HepG2 (cell line): ENCODE results near the gene FETUB. TPM values are rescaled to one million over a fixed set of nuclear protein-coding genes. Genes with fewer than 3 reads are reported as not detected.
A peak's percentile ranks its signal among the peaks of the same experiment; 100 is the strongest.

Source experiments
- AGO1 ChIP-seq: fragments of 200-400 bp; formaldehyde crosslinking; IDR thresholded peaks from 2 replicates; pipeline ENCODE4 v1.6.1; 2017; ENCODE audit warnings: mild to moderate bottlenecking, low read depth, low read length, moderate library complexity; ENCODE audit not compliant: poor library complexity, severe bottlenecking
- ATAD3A ChIP-seq: sonication (generic); formaldehyde crosslinking; IDR thresholded peaks from 2 replicates; pipeline ENCODE4 v1.4.0; 2020; ENCODE audit warnings: missing genetic modification reagents
- CEBPG ChIP-seq: IDR thresholded peaks from 2 replicates; pipeline ENCODE4 v1.6.1; 2016
- HES4 ChIP-seq: sonication (generic); formaldehyde crosslinking; IDR thresholded peaks from 2 replicates; pipeline ENCODE4 v1.9.0; 2021; ENCODE audit warnings: mild to moderate bottlenecking, missing genetic modification reagents, borderline replicate concordance
- HMGXB3 ChIP-seq: sonication (generic); formaldehyde crosslinking; IDR thresholded peaks from 2 replicates; pipeline ENCODE4 v1.4.0; 2020; ENCODE audit warnings: missing genetic modification reagents, borderline replicate concordance
- HNRNPH1 ChIP-seq: fragments of 200-400 bp; formaldehyde crosslinking; optimal IDR thresholded peaks from 2 replicates; pipeline ENCODE3; 2017; ENCODE audit warnings: mild to moderate bottlenecking, low read depth, low read length
- KDM5B ChIP-seq: sonication (generic); formaldehyde crosslinking; IDR thresholded peaks from 2 replicates; pipeline ENCODE4 v1.4.0; 2020; ENCODE audit warnings: missing genetic modification reagents, mild to moderate bottlenecking, borderline replicate concordance
- MAFK ChIP-seq, 2 experiments: IDR thresholded peaks in 1 of 2; conservative IDR thresholded peaks in 1 of 2; 2 replicates each; pipeline ENCODE4 v1.6.1; 2011; ENCODE audit warnings: improper control_type of control experiment in 2 of 2, low read length in 2 of 2
- MED13 ChIP-seq: sonication (generic); formaldehyde crosslinking; IDR thresholded peaks from 2 replicates; pipeline ENCODE4 v1.5.0; 2020; ENCODE audit warnings: missing genetic modification reagents
- NFATC3 ChIP-seq: sonication (generic); formaldehyde crosslinking; IDR thresholded peaks from 2 replicates; pipeline ENCODE4 v1.5.1; 2020; ENCODE audit warnings: mild to moderate bottlenecking, missing genetic modification reagents
- TOPORS ChIP-seq: sonication (generic); formaldehyde crosslinking; IDR thresholded peaks from 2 replicates; pipeline ENCODE4 v1.8.0; 2023; ENCODE audit warnings: mild to moderate bottlenecking, missing genetic modification reagents
- ZNF20 ChIP-seq: sonication (generic); formaldehyde crosslinking; IDR thresholded peaks from 2 replicates; pipeline ENCODE4 v1.4.0; 2020; ENCODE audit warnings: mild to moderate bottlenecking, moderate library complexity, missing genetic modification reagents
- ZNF251 ChIP-seq: sonication (generic); formaldehyde crosslinking; IDR thresholded peaks from 2 replicates; pipeline ENCODE4 v1.9.0; 2021; ENCODE audit warnings: mild to moderate bottlenecking, missing genetic modification reagents
- ZNF550 ChIP-seq: sonication (generic); formaldehyde crosslinking; IDR thresholded peaks from 2 replicates; pipeline ENCODE4 v1.4.0; 2020; ENCODE audit warnings: mild to moderate bottlenecking, missing genetic modification reagents, borderline replicate concordance
- ZNF614 ChIP-seq: IDR thresholded peaks from 2 replicates; pipeline ENCODE4 v1.6.1; 2018; ENCODE audit warnings: missing biosample characterization, missing genetic modification reagents, inconsistent platforms, borderline replicate concordance
- ZNF670 ChIP-seq: sonication (generic); formaldehyde crosslinking; IDR thresholded peaks from 2 replicates; pipeline ENCODE4 v1.8.0; 2022; ENCODE audit warnings: mild to moderate bottlenecking, missing genetic modification reagents, borderline replicate concordance
- polyA plus RNA-seq, 8 experiments: library from polyadenylated mRNA; depleted of rRNA in 3 of 8; stranded (reverse) in 7 of 8; unstranded in 1 of 8; fragments of >200 nt; fragmentation: Illumina TruSeq in 4 of 8; extraction: Trizol in 4 of 8; gene quantifications; 2 replicates each; pipeline versions ENCODE4 v1.2.1 to v1.2.3, GENCODE V29; 2011 to 2016; ENCODE audit warnings: low read depth in 4 of 8, missing spikeins in 1 of 8, mixed read lengths in 1 of 8; ENCODE audit not compliant: insufficient read depth in 1 of 8
- total RNA-seq, 5 experiments: library from RNA; depleted of rRNA; stranded (reverse); fragments of >200 nt; fragmentation: Illumina TruSeq; extraction: Trizol; gene quantifications; 2 replicates each; pipeline ENCODE4 v1.2.3, GENCODE V29; 2016; ENCODE audit warnings: low read depth in 1 of 5
- TF ChIP-seq, protein P1 (sequence below): sonication (generic); formaldehyde crosslinking; IDR thresholded peaks from 2 replicates; pipeline ENCODE4 v1.5.0; 2020; ENCODE audit warnings: missing genetic modification reagents, mild to moderate bottlenecking, borderline replicate concordance
- TF ChIP-seq, protein P2 (sequence below): sonication (generic); formaldehyde crosslinking; IDR thresholded peaks from 2 replicates; pipeline ENCODE4 v1.4.0; 2020; ENCODE audit warnings: missing genetic modification reagents, mild to moderate bottlenecking, borderline replicate concordance
- TF ChIP-seq, protein P3 (sequence below): sonication (generic); formaldehyde crosslinking; IDR thresholded peaks from 2 replicates; pipeline ENCODE4 v1.5.0; 2020; ENCODE audit warnings: missing genetic modification reagents

The FETUB gene
- total and polyA plus RNA-seq, 2 of the 13 experiments (the other 11 are each of a cell fraction or from before 2014, with no cell fraction given): 2.1 to 4.4 TPM

DNA sequence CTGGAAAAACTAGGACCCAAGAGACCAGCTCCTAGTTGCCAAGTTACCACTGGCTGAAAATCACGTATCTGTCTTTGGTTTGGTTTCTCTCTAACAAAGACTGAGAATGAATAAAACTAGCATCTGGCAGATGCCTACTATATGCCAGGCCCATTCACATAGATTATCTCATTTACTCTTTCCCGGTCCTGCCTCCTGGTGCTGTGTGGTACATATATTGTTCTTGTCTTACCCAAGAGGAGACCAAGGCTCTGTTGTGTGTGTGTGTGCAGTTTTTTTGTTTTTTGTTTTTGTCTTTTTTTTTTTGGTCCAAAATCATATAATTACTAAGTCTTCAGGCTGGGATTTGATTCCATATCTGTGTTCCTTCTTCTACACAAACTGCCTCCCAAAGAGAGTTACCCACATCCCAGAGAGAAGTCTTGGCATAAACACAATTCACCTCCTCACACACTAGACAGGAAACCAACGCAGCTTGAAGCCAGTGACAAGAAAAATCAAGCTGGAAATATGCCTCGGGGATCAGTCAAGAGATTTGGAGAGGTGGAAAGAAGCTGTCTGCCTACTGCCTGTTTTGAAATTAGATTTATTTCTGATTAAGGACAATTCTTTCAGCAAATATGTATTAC is 26.4 kb upstream of the FETUB start (continued):
- TF ChIP-seq ZNF550 (CRISPR knock-in tag): no peak
- no peak for TF ChIP-seq ATAD3A
- TF ChIP-seq, protein P1, sequence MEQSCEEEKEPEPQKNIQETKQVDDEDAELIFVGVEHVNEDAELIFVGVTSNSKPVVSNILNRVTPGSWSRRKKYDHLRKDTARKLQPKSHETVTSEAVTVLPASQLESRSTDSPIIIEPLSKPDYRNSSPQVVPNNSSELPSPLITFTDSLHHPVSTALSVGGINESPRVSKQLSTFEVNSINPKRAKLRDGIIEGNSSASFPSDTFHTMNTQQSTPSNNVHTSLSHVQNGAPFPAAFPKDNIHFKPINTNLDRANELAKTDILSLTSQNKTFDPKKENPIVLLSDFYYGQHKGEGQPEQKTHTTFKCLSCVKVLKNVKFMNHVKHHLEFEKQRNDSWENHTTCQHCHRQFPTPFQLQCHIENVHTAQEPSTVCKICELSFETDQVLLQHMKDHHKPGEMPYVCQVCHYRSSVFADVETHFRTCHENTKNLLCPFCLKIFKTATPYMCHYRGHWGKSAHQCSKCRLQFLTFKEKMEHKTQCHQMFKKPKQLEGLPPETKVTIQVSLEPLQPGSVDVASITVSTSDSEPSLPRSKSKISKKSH (CRISPR knock-in tag): no peak
- TF ChIP-seq, protein P2, sequence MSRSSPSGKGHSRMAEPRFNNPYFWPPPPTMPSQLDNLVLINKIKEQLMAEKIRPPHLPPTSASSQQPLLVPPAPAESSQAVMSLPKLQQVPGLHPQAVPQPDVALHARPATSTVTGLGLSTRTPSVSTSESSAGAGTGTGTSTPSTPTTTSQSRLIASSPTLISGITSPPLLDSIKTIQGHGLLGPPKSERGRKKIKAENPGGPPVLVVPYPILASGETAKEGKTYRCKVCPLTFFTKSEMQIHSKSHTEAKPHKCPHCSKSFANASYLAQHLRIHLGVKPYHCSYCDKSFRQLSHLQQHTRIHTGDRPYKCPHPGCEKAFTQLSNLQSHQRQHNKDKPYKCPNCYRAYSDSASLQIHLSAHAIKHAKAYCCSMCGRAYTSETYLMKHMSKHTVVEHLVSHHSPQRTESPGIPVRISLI (CRISPR knock-in tag): no peak
- no peak for TF ChIP-seq ZNF670 (CRISPR knock-in tag)
- TF ChIP-seq MAFK (conservative IDR thresholded peaks at IDR 0.05 in 1 of 2, IDR thresholded peaks at IDR 0.05 in 1 of 2; ENCODE audit: low read length in 2 of 2): no peak
- TF ChIP-seq CEBPG (CRISPR knock-in tag): no peak
- TF ChIP-seq TOPORS (CRISPR knock-in tag): no peak; the same call in 1 of the 2 replicates
- TF ChIP-seq KDM5B (CRISPR knock-in tag): no peak
- no peak for TF ChIP-seq ZNF614 (CRISPR knock-in tag)
- no peak for TF ChIP-seq HES4 (CRISPR knock-in tag)
- no peak for TF ChIP-seq ZNF251
- TF ChIP-seq, protein P3, sequence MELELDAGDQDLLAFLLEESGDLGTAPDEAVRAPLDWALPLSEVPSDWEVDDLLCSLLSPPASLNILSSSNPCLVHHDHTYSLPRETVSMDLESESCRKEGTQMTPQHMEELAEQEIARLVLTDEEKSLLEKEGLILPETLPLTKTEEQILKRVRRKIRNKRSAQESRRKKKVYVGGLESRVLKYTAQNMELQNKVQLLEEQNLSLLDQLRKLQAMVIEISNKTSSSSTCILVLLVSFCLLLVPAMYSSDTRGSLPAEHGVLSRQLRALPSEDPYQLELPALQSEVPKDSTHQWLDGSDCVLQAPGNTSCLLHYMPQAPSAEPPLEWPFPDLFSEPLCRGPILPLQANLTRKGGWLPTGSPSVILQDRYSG (CRISPR knock-in tag): no peak
- TF ChIP-seq AGO1: no peak
- TF ChIP-seq HNRNPH1: no peak
- TF ChIP-seq HMGXB3 (CRISPR knock-in tag): 0 out of 2 replicates have a peak, but pooled peaks have one; percentile 2
- TF ChIP-seq NFATC3 (CRISPR knock-in tag): no peak
- 0 out of 2 replicates have a peak, but pooled peaks have one; percentile 33 for TF ChIP-seq ZNF20 (CRISPR knock-in tag)
- TF ChIP-seq MED13 (CRISPR knock-in tag): no peak
